ENCODE results near the gene TRNAU1AP. TPM values are rescaled to one million over a fixed set of nuclear protein-coding genes. Genes with fewer than 3 reads are reported as not detected.
"Not testable (repeated sequence)": the region's sequence is repeated elsewhere in the genome, so short reads cannot be mapped to it uniquely, and the experiment has no call there.

TRNAU1AP gene
- total and polyA plus RNA-seq, 5 donors from 2014 or later = 28.9 to 48.2 (median 34.3) TPM

- ATAC-seq (ENCODE audit: low read depth in 2 of 2) = no peak
- H3K4me3 Mint-ChIP-seq = no peak overlapping the region
- H3K36me3 ChIP-seq (ENCODE audit: control insufficient read depth, insufficient read depth, low read length) = peaks cover 57% of the 10 kb centered on the region
- H3K4me1 ChIP-seq (ENCODE audit: control insufficient read depth, insufficient read depth, low read length, poor library complexity, severe bottlenecking) = no peaks in the 10 kb centered on the region
- peak overlapping the region in 1 of 3 donors; percentile 47 for H3K27ac Mint-ChIP-seq
- H3K9me3 Mint-ChIP-seq = peaks cover 0 to 1% (median 0%) of the 10 kb centered on the region in 7 donors
- H3K4me1 Mint-ChIP-seq = peaks cover 0 to 2% (median 0%) of the 10 kb centered on the region in 4 donors
- H3K36me3 Mint-ChIP-seq = peaks cover 22% of the 10 kb centered on the region
- H3K4me3 ChIP-seq (ENCODE audit: low read depth, low read length) = no peak overlapping the region
- H3K27ac ChIP-seq (ENCODE audit: insufficient read depth, low read length, poor library complexity, severe bottlenecking) = no peak overlapping the region
- no peaks in the 10 kb centered on the region for H3K27me3 Mint-ChIP-seq
- no peaks in the 10 kb centered on the region for H3K9me3 ChIP-seq (ENCODE audit: control insufficient read depth in 2 of 2, low read length in 2 of 2)
- no peaks in the 10 kb centered on the region for H3K27me3 ChIP-seq (ENCODE audit: control insufficient read depth, insufficient read depth, low read length)
- no peak for DNase-seq
Measured at GRCh38 chr1:28571911-28572310, 19.0 kb downstream of the TRNAU1AP start.

GRCh38 chr1:28572891-28573290, 20.0 kb downstream of the TRNAU1AP start:
- not testable (repeated sequence) for H3K4me1 Mint-ChIP-seq; H3K27ac ChIP-seq (ENCODE audit: insufficient read depth, low read length, poor library complexity, severe bottlenecking); H3K4me3 Mint-ChIP-seq; H3K4me1 ChIP-seq (ENCODE audit: control insufficient read depth, insufficient read depth, low read length, poor library complexity, severe bottlenecking); ATAC-seq (ENCODE audit: low read depth in 2 of 2); H3K27me3 Mint-ChIP-seq; H3K27me3 ChIP-seq (ENCODE audit: control insufficient read depth, insufficient read depth, low read length); H3K9me3 ChIP-seq (ENCODE audit: control insufficient read depth in 2 of 2, low read length in 2 of 2); H3K9me3 Mint-ChIP-seq; H3K4me3 ChIP-seq (ENCODE audit: low read depth, low read length); H3K27ac Mint-ChIP-seq; DNase-seq
- peaks cover 57% of the 10 kb centered on the region for H3K36me3 ChIP-seq (ENCODE audit: control insufficient read depth, insufficient read depth, low read length)
- H3K36me3 Mint-ChIP-seq = peaks cover 18% of the 10 kb centered on the region

GRCh38 chr1:28573564-28573963, 20.7 kb downstream of the TRNAU1AP start:
- Histone ChIP-seq H3K27ac (ENCODE audit: insufficient read depth, low read length, poor library complexity, severe bottlenecking) (no peak overlapping the region), H3K27me3 (ENCODE audit: control insufficient read depth, insufficient read depth, low read length) (no peaks in the 10 kb centered on the region), H3K36me3 (ENCODE audit: control insufficient read depth, insufficient read depth, low read length) (peaks cover 57% of the 10 kb centered on the region), H3K4me1 (ENCODE audit: control insufficient read depth, insufficient read depth, low read length, poor library complexity, severe bottlenecking) (no peaks in the 10 kb centered on the region), H3K4me3 (ENCODE audit: low read depth, low read length) (no peak overlapping the region), H3K9me3 (ENCODE audit: control insufficient read depth in 2 of 2, low read length in 2 of 2) (no peaks in the 10 kb centered on the region)
- Mint-ChIP-seq H3K9me3 (no peaks in the 10 kb centered on the region), H3K27ac (no peak overlapping the region), H3K4me1 (peaks cover 0 to 12% (median 10%) of the 10 kb centered on the region in 4 donors), H3K4me3 (no peak overlapping the region), H3K27me3 (no peaks in the 10 kb centered on the region), H3K36me3 (peaks cover 18% of the 10 kb centered on the region)
- DNase-seq (no peak), ATAC-seq (ENCODE audit: low read depth in 2 of 2) (no peak)

- ATAC-seq (ENCODE audit: low read depth in 2 of 2) (no peak), DNase-seq (no peak)
- H3K27ac Mint-ChIP-seq = peak overlapping the region in 2 of 3 donors; percentile 11 to 20
- Histone ChIP-seq H3K27ac (ENCODE audit: insufficient read depth, low read length, poor library complexity, severe bottlenecking) (no peak overlapping the region), H3K27me3 (ENCODE audit: control insufficient read depth, insufficient read depth, low read length) (no peaks in the 10 kb centered on the region), H3K4me1 (ENCODE audit: control insufficient read depth, insufficient read depth, low read length, poor library complexity, severe bottlenecking) (peaks cover 22% of the 10 kb centered on the region), H3K36me3 (ENCODE audit: control insufficient read depth, insufficient read depth, low read length) (peaks cover 48% of the 10 kb centered on the region), H3K4me3 (ENCODE audit: low read depth, low read length) (no peak overlapping the region), H3K9me3 (ENCODE audit: control insufficient read depth in 2 of 2, low read length in 2 of 2) (no peaks in the 10 kb centered on the region)
- H3K4me1 Mint-ChIP-seq = peaks cover 6 to 36% (median 32%) of the 10 kb centered on the region in 4 donors
- H3K36me3 Mint-ChIP-seq = peaks cover 27% of the 10 kb centered on the region
- H3K9me3 Mint-ChIP-seq = no peaks in the 10 kb centered on the region
- peak overlapping the region in 1 of 4 donors; percentile 73 for H3K4me3 Mint-ChIP-seq
- no peaks in the 10 kb centered on the region for H3K27me3 Mint-ChIP-seq
Measured at GRCh38 chr1:28577052-28577678, 24.3 kb downstream of the TRNAU1AP start.

GRCh38 chr1:28577738-28578536, 25.1 kb downstream of the TRNAU1AP start:
- H3K27ac Mint-ChIP-seq = peak overlapping the region; percentile 11 to 53 (median 20)
- no peak for ATAC-seq (ENCODE audit: low read depth in 2 of 2)
- H3K27ac ChIP-seq (ENCODE audit: insufficient read depth, low read length, poor library complexity, severe bottlenecking) = no peak overlapping the region

GRCh38 chr1:28578696-28579218, 25.9 kb downstream of the TRNAU1AP start:
- Mint-ChIP-seq H3K27me3 (no peaks in the 10 kb centered on the region), H3K4me3 (peak overlapping the region in 3 of 4 donors; percentile 24 to 73 (median 50)), H3K4me1 (peaks cover 9 to 44% (median 35%) of the 10 kb centered on the region in 4 donors), H3K9me3 (no peaks in the 10 kb centered on the region), H3K36me3 (peaks cover 27% of the 10 kb centered on the region), H3K27ac (peak overlapping the region in 1 of 3 donors; percentile 15)
- no peak for ATAC-seq (ENCODE audit: low read depth in 2 of 2)
- Histone ChIP-seq H3K4me3 (ENCODE audit: low read depth, low read length) (no peak overlapping the region), H3K27me3 (ENCODE audit: control insufficient read depth, insufficient read depth, low read length) (no peaks in the 10 kb centered on the region), H3K36me3 (ENCODE audit: control insufficient read depth, insufficient read depth, low read length) (peaks cover 42% of the 10 kb centered on the region), H3K4me1 (ENCODE audit: control insufficient read depth, insufficient read depth, low read length, poor library complexity, severe bottlenecking) (peaks cover 31% of the 10 kb centered on the region), H3K9me3 (ENCODE audit: control insufficient read depth in 2 of 2, low read length in 2 of 2) (no peaks in the 10 kb centered on the region), H3K27ac (ENCODE audit: insufficient read depth, low read length, poor library complexity, severe bottlenecking) (peak overlapping the region; percentile 80)
- no peak for DNase-seq

More at GRCh38 chr1:28577738-28578536, 25.1 kb downstream of the TRNAU1AP start:
- H3K4me1 ChIP-seq (ENCODE audit: control insufficient read depth, insufficient read depth, low read length, poor library complexity, severe bottlenecking) = peaks cover 30% of the 10 kb centered on the region
- H3K36me3 ChIP-seq (ENCODE audit: control insufficient read depth, insufficient read depth, low read length) = peaks cover 46% of the 10 kb centered on the region
- no peak overlapping the region for H3K4me3 ChIP-seq (ENCODE audit: low read depth, low read length)
- Mint-ChIP-seq H3K4me3 (peak overlapping the region in 2 of 4 donors; percentile 43 to 73), H3K27me3 (no peaks in the 10 kb centered on the region), H3K4me1 (peaks cover 9 to 42% (median 34%) of the 10 kb centered on the region in 4 donors), H3K9me3 (no peaks in the 10 kb centered on the region), H3K36me3 (peaks cover 27% of the 10 kb centered on the region)
- H3K9me3 ChIP-seq (ENCODE audit: control insufficient read depth in 2 of 2, low read length in 2 of 2) = no peaks in the 10 kb centered on the region
- no peak for DNase-seq
- no peaks in the 10 kb centered on the region for H3K27me3 ChIP-seq (ENCODE audit: control insufficient read depth, insufficient read depth, low read length)

GRCh38 chr1:28579401-28579800, 26.5 kb downstream of the TRNAU1AP start:
- peak overlapping the region; percentile 96 to 98 (median 97) for H3K4me3 Mint-ChIP-seq
- Histone ChIP-seq H3K27me3 (ENCODE audit: control insufficient read depth, insufficient read depth, low read length) (no peaks in the 10 kb centered on the region), H3K36me3 (ENCODE audit: control insufficient read depth, insufficient read depth, low read length) (peaks cover 41% of the 10 kb centered on the region), H3K4me1 (ENCODE audit: control insufficient read depth, insufficient read depth, low read length, poor library complexity, severe bottlenecking) (peaks cover 31% of the 10 kb centered on the region), H3K9me3 (ENCODE audit: control insufficient read depth in 2 of 2, low read length in 2 of 2) (no peaks in the 10 kb centered on the region), H3K27ac (ENCODE audit: insufficient read depth, low read length, poor library complexity, severe bottlenecking) (peak overlapping the region; percentile 80), H3K4me3 (ENCODE audit: low read depth, low read length) (peak overlapping the region; percentile 97)
- DNase-seq (no peak), ATAC-seq (ENCODE audit: low read depth in 2 of 2) (no peak)
- H3K27me3 Mint-ChIP-seq = no peaks in the 10 kb centered on the region
- H3K9me3 Mint-ChIP-seq = no peaks in the 10 kb centered on the region
- H3K27ac Mint-ChIP-seq = peak overlapping the region; percentile 87 to 96 (median 94)
- H3K36me3 Mint-ChIP-seq = peaks cover 27% of the 10 kb centered on the region
- peaks cover 9 to 44% (median 35%) of the 10 kb centered on the region in 4 donors for H3K4me1 Mint-ChIP-seq

All from CD4-positive, CD25-positive, alpha-beta regulatory T cell (primary cell).